Measurements from ENCODE around the gene CFAP65.

The CFAP65 gene

DNA sequence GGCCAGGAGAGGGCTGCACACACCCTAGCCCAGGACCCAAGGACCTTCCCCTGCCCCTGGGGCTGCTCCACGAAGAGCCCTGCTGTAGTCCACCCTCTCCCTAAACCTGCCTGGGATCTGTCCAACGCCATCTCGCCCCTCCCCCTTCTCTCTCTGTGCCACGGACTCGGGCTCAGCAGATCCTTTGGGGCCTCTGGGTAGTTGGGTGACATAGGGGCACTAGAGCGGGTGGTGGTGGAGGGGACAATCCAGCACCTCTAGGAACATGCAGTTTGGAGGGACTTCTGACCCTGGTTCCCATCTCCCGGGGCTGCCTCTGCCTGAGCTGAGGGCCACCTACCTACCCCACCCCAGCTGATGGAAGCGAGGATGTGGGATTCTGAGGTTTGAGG, 40.8 kb downstream of the CFAP65 start:
- Histone ChIP-seq H3K4me1 (ENCODE audit: control insufficient read depth in 2 of 2, insufficient read depth in 2 of 2, low read length in 2 of 2) (peaks cover 24 to 43% of the 10 kb centered on the region in 2 donors), H3K27me3 (ENCODE audit: control insufficient read depth in 2 of 2, insufficient read depth in 2 of 2, low read length in 2 of 2) (peaks cover 22% of the 10 kb centered on the region in 2 donors), H3K4me3 (ENCODE audit: low read length in 2 of 2) (peak overlapping the region; percentile 68 to 73), H3K36me3 (ENCODE audit: control insufficient read depth in 2 of 2, insufficient read depth in 2 of 2, low read length in 2 of 2) (no peaks in the 10 kb centered on the region), H3K9ac (ENCODE audit: low read depth in 1 of 2, low read length in 2 of 2) (peak overlapping the region; percentile 70 to 84), H3K9me3 (ENCODE audit: control insufficient read depth in 2 of 2, low read length in 2 of 2) (no peaks in the 10 kb centered on the region), H3K27ac (ENCODE audit: low read depth in 2 of 2, low read length in 2 of 2) (peak overlapping the region; percentile 88 to 95)

DNA sequence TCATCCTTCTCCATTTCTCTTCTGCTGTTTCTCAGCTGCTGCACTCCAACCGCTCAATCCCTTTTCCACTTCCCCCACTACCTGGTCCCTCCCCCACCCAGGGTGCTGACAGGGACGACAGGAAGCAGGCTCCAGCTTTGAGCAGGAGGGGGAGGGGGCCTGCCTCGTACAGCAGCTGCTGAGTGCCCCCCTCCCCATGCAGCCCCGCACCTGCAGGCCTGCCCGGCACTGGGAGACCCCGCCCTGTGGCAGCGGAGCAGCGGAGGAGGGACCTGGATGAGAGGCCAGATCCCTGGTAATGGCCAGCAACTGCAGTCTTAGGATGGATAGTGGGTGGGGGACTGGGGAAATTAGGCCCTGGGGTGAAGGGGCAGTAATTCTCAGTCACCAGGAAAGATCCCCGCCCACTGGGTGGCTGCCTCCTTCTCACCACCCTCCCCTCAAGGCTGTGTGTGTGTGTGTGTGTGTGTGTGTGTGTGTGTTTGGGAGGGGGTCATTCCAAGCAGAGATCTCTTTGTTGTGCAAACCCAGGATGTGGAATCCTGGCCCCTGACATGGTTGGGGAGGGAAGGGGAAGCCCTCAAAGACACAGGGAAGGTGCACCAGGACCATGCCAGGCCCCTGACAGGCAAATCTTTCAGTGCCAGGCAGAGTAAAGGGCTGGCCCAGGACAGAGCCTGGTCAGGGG, 41.3 kb downstream of the CFAP65 start:
- Histone ChIP-seq H3K27ac (ENCODE audit: low read depth in 2 of 2, low read length in 2 of 2) (peak overlapping the region; percentile 88 to 95), H3K27me3 (ENCODE audit: control insufficient read depth in 2 of 2, insufficient read depth in 2 of 2, low read length in 2 of 2) (peaks cover 27 to 28% of the 10 kb centered on the region in 2 donors), H3K9me3 (ENCODE audit: control insufficient read depth in 2 of 2, low read length in 2 of 2) (no peaks in the 10 kb centered on the region), H3K4me3 (ENCODE audit: low read length in 2 of 2) (peak overlapping the region; percentile 68 to 73), H3K36me3 (ENCODE audit: control insufficient read depth in 2 of 2, insufficient read depth in 2 of 2, low read length in 2 of 2) (no peaks in the 10 kb centered on the region), H3K9ac (ENCODE audit: low read depth in 1 of 2, low read length in 2 of 2) (peak overlapping the region in 1 of 2 donors; percentile 84), H3K4me1 (ENCODE audit: control insufficient read depth in 2 of 2, insufficient read depth in 2 of 2, low read length in 2 of 2) (peaks cover 24 to 43% of the 10 kb centered on the region in 2 donors)

DNA sequence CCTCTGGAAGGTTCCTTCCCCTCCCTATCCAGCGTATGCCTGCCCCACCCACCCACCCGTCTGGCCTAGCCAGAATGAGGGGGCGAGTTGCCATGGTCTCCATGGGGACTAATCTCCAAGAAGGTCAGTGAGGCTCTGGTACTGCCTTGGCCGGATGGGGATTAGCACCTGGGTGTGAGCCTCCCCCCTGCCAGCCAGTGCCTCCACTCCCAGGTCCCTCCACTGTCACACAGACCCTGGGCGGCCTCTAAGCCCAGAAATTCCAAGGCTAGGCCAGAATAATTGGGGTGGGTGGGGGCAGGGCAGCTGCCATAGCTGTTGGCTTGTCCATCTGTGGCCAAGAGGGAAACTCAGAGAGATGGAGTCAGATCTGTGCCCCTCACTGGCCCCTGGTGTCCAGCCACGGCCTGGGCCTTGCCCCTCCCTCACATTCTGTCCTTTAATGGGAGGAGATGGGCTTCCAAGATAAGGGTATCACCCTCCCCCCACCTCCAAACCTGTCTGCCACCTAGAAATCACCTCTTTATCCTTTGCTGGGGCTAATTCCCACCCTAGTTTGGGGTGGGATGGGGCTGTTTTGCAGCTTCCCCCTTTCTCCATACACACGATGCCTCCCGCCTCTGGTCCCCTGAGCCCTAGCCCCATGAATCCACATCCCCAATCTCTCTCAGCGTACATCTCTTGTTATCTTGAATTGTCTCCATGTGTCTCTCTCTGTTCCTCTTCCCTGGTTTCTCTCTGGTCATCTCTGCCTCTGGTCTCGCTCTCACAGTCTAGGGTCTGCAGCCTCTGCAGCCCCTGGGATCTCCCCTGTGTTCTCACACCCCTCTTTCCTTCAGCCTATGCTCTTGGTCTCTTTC, 42.1 kb downstream of the CFAP65 start:
- peaks cover 24 to 43% of the 10 kb centered on the region in 2 donors for H3K4me1 ChIP-seq (ENCODE audit: control insufficient read depth in 2 of 2, insufficient read depth in 2 of 2, low read length in 2 of 2)
- H3K36me3 ChIP-seq (ENCODE audit: control insufficient read depth in 2 of 2, insufficient read depth in 2 of 2, low read length in 2 of 2) = no peaks in the 10 kb centered on the region
- no peaks in the 10 kb centered on the region for H3K9me3 ChIP-seq (ENCODE audit: control insufficient read depth in 2 of 2, low read length in 2 of 2)
- no peak overlapping the region for H3K4me3 ChIP-seq (ENCODE audit: low read length in 2 of 2)
- H3K9ac ChIP-seq (ENCODE audit: low read depth in 1 of 2, low read length in 2 of 2) = no peak overlapping the region
- no peak overlapping the region for H3K27ac ChIP-seq (ENCODE audit: low read depth in 2 of 2, low read length in 2 of 2)
- peaks cover 30 to 33% of the 10 kb centered on the region in 2 donors for H3K27me3 ChIP-seq (ENCODE audit: control insufficient read depth in 2 of 2, insufficient read depth in 2 of 2, low read length in 2 of 2)

DNA sequence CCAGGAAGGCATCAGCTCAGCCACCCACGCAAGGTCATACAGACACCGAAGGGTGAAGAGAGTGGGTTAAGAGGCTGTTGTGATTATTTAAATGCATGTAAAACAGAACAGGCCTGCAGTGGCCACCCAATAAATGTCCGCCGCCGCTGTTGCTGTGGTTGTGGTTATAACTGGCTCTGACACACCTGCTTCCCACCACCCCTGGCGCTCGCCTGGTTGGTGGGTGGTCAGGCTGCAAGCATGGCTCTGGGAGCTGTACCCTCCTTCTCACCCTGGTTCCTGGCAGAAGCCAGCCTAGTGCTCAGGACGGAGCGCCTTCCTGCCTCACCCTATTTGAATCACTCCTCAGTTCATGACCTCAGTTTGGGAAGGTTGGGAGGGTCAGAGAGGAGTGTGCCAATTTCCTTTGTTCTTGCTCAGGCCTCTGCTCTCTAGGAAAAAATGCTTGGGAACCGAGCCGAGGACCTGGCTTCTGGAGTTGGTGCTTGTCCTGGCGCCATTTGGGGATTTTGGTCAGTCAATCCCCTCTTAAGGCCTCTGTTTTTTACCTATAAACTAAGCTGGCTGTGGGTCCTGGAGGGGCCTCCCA, 42.8 kb downstream of the CFAP65 start:
- Histone ChIP-seq H3K4me1 (ENCODE audit: control insufficient read depth in 2 of 2, insufficient read depth in 2 of 2, low read length in 2 of 2) (peaks cover 30 to 50% of the 10 kb centered on the region in 2 donors), H3K27ac (ENCODE audit: low read depth in 2 of 2, low read length in 2 of 2) (peak overlapping the region in 1 of 2 donors; percentile 39), H3K4me3 (ENCODE audit: low read length in 2 of 2) (no peak overlapping the region), H3K9me3 (ENCODE audit: control insufficient read depth in 2 of 2, low read length in 2 of 2) (no peaks in the 10 kb centered on the region), H3K27me3 (ENCODE audit: control insufficient read depth in 2 of 2, insufficient read depth in 2 of 2, low read length in 2 of 2) (peaks cover 31 to 33% of the 10 kb centered on the region in 2 donors), H3K9ac (ENCODE audit: low read depth in 1 of 2, low read length in 2 of 2) (no peak overlapping the region), H3K36me3 (ENCODE audit: control insufficient read depth in 2 of 2, insufficient read depth in 2 of 2, low read length in 2 of 2) (no peaks in the 10 kb centered on the region)

DNA sequence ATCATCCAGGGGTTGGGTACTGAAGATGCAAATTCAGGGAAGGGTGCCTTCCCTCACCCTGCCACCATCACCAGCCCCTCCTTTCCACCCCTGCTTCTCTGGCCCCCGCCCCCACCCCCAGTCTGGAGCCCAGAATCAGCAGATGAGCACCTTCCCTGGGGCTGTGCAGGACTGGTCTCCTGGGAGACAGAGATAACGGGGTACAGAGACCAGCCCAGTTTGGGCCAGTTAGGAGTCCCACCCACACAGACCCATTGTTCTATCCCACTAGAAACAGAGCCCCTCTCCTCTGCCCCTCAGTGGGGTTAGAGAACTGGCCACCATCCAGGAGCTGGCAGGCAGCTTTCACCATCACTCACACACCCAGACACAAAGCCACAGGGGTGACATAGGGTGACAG, 43.6 kb downstream of the CFAP65 start:
- peak overlapping the region in 1 of 2 donors; percentile 16 for H3K27ac ChIP-seq (ENCODE audit: low read depth in 2 of 2, low read length in 2 of 2)
- H3K4me1 ChIP-seq (ENCODE audit: control insufficient read depth in 2 of 2, insufficient read depth in 2 of 2, low read length in 2 of 2) = peaks cover 29 to 50% of the 10 kb centered on the region in 2 donors
- H3K9me3 ChIP-seq (ENCODE audit: control insufficient read depth in 2 of 2, low read length in 2 of 2) = no peaks in the 10 kb centered on the region
- peaks cover 30 to 36% of the 10 kb centered on the region in 2 donors for H3K27me3 ChIP-seq (ENCODE audit: control insufficient read depth in 2 of 2, insufficient read depth in 2 of 2, low read length in 2 of 2)
- no peak overlapping the region for H3K4me3 ChIP-seq (ENCODE audit: low read length in 2 of 2)
- no peaks in the 10 kb centered on the region for H3K36me3 ChIP-seq (ENCODE audit: control insufficient read depth in 2 of 2, insufficient read depth in 2 of 2, low read length in 2 of 2)
- no peak overlapping the region for H3K9ac ChIP-seq (ENCODE audit: low read depth in 1 of 2, low read length in 2 of 2)

DNA sequence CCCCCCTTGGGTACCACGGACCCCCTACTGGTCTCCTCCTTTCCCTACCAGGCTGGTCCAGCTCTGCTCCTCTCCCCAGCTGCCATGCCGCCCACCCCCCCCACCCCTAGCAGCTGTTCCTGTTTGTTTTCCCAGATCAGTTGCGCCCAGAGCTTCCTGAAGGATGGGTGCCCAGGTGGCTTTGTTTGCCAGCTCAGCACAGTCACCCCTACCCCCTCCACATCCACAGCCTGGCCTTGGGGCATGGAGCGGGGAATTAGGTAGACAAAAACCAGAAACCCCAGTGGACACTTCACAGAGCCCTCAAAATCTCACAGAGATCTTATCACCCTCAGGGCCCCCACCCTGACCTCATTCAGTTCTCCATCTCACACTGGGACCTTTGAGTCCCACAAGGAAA, 44.4 kb downstream of the CFAP65 start:
- peaks cover 35 to 41% of the 10 kb centered on the region in 2 donors for H3K27me3 ChIP-seq (ENCODE audit: control insufficient read depth in 2 of 2, insufficient read depth in 2 of 2, low read length in 2 of 2)
- peak overlapping the region in 1 of 2 donors; percentile 65 for H3K4me3 ChIP-seq (ENCODE audit: low read length in 2 of 2)
- peak overlapping the region; percentile 29 to 83 for H3K27ac ChIP-seq (ENCODE audit: low read depth in 2 of 2, low read length in 2 of 2)
- H3K4me1 ChIP-seq (ENCODE audit: control insufficient read depth in 2 of 2, insufficient read depth in 2 of 2, low read length in 2 of 2) = peaks cover 22 to 43% of the 10 kb centered on the region in 2 donors
- H3K9ac ChIP-seq (ENCODE audit: low read depth in 1 of 2, low read length in 2 of 2) = peak overlapping the region in 1 of 2 donors; percentile 81
- H3K36me3 ChIP-seq (ENCODE audit: control insufficient read depth in 2 of 2, insufficient read depth in 2 of 2, low read length in 2 of 2) = no peaks in the 10 kb centered on the region
- H3K9me3 ChIP-seq (ENCODE audit: control insufficient read depth in 2 of 2, low read length in 2 of 2) = no peaks in the 10 kb centered on the region

DNA sequence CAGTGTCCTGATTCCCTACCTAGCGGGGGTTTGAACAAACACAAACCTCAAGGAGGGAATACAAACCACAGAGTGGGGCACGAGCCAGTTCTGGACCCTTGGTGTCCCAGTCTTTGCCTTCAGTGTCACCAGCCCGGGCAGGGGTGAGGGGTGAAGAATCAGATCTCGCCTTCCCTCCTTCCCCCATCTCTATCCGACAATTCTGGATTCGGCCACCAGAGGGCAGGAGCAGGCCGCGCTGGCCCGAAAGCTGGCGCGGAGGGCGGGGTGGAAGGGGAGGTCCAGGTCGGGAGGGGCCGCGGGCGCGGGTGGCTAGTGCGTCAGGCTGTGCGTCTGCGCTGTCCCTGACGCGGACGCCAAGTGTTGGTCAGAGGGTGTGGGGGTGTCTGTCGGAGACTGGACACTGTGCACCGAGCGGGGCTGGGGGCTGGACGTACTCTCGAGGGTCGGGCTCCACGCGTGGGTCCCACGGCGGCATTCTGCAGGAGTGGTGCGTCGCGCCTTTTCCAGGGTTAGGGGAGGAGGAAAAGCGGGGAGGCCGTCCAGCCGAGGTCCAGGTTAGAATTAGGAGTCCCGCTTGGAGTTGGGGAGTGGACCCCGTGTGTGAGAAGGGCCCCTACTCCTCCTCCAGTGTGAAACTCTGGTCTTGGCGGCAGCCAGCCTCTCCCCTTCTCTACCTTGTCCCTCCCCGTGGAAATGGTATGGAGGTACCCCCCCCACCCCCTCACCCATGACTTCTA, 45.2 kb downstream of the CFAP65 start:
- H3K4me3 ChIP-seq (ENCODE audit: low read length in 2 of 2) = peak overlapping the region; percentile 50 to 65
- H3K9me3 ChIP-seq (ENCODE audit: control insufficient read depth in 2 of 2, low read length in 2 of 2) = no peaks in the 10 kb centered on the region
- H3K9ac ChIP-seq (ENCODE audit: low read depth in 1 of 2, low read length in 2 of 2) = peak overlapping the region; percentile 43 to 81
- peaks cover 16 to 39% of the 10 kb centered on the region in 2 donors for H3K4me1 ChIP-seq (ENCODE audit: control insufficient read depth in 2 of 2, insufficient read depth in 2 of 2, low read length in 2 of 2)
- H3K27me3 ChIP-seq (ENCODE audit: control insufficient read depth in 2 of 2, insufficient read depth in 2 of 2, low read length in 2 of 2) = peaks cover 42 to 49% of the 10 kb centered on the region in 2 donors
- peak overlapping the region; percentile 29 to 83 for H3K27ac ChIP-seq (ENCODE audit: low read depth in 2 of 2, low read length in 2 of 2)
- no peaks in the 10 kb centered on the region for H3K36me3 ChIP-seq (ENCODE audit: control insufficient read depth in 2 of 2, insufficient read depth in 2 of 2, low read length in 2 of 2)

DNA sequence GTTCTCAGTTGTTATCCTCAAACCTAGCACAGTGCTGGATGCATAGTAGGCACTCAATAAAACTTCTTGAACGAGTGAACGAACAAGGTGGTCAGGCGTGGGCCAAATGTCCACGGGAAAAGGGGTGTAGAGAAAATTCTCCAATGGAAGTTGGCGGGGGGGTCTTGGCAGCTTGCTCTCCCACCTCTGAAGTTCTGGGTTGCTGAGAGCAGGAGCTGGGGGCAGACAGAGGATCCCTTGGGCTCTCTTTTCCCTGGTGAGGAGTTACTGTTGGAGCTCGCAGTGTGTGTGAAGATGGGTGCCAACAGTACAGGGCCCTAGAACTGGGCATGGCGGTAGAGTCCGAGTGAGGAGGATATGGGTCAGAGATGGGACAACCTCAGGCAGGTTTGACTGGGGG, 45.8 kb downstream of the CFAP65 start:
- H3K9ac ChIP-seq (ENCODE audit: low read depth in 1 of 2, low read length in 2 of 2) = no peak overlapping the region
- no peak overlapping the region for H3K4me3 ChIP-seq (ENCODE audit: low read length in 2 of 2)
- H3K36me3 ChIP-seq (ENCODE audit: control insufficient read depth in 2 of 2, insufficient read depth in 2 of 2, low read length in 2 of 2) = no peaks in the 10 kb centered on the region
- no peak overlapping the region for H3K27ac ChIP-seq (ENCODE audit: low read depth in 2 of 2, low read length in 2 of 2)
- H3K9me3 ChIP-seq (ENCODE audit: control insufficient read depth in 2 of 2, low read length in 2 of 2) = no peaks in the 10 kb centered on the region
- H3K27me3 ChIP-seq (ENCODE audit: control insufficient read depth in 2 of 2, insufficient read depth in 2 of 2, low read length in 2 of 2) = peaks cover 48 to 55% of the 10 kb centered on the region in 2 donors
- H3K4me1 ChIP-seq (ENCODE audit: control insufficient read depth in 2 of 2, insufficient read depth in 2 of 2, low read length in 2 of 2) = peaks cover 14 to 33% of the 10 kb centered on the region in 2 donors

DNA sequence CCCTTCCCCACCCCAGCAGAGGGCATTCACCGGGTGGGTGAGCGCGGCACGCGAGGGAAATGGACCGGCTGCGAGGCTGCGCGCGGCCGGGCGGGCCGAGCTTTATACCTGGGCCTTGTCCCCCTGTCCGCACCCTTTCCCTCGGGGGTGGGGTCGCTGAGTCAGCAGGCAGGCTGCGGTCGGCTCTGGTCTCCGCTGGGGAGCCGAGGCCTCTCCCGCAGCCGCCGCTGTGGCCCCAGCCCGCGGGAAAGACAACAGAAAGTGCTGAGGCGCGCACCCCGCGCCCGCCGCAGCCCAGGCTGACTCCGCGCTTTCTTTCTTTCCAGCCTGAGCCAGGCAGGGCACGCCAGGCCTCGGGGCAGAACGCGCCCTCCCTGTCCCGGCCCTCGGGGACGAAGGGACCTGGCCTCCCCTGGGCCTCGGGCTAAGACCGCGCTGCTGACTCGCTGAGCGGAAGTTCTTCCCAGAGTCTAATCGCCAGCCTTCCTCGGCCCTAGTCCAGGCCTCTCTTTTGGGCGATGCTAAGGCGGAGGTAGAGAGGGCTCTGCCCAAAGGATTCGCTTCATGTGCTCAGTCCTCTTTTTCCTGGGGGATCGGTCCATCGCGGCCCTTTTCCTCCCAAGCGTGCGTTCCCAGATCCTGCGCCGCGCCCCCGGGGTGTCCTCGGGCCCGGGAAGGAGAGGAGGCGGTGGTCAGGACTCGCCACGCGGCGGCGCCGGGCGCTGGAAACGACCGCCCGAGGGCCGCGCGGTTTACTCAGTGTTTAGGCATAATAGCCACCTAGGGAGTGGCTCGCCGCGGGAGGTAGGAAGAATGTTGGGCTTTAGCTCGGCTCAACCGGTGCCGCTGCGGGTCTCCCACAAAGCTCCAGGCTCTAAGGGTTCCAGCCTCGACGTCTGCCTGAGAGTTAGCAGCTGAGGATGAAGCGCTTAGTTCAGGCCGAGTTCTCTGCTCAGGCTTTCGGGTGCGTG, 47.7 kb downstream of the CFAP65 start, which contains the start of gene CRYBA2:
TSS of gene CRYBA2 (minus strand) at position 78 of the 971 bp plus-strand sequence. CDS start 246 bp downstream, outside the sequence.
- H3K9me3 ChIP-seq (ENCODE audit: control insufficient read depth in 2 of 2, low read length in 2 of 2) = no peaks in the 10 kb centered on the region
- H3K9ac ChIP-seq (ENCODE audit: low read depth in 1 of 2, low read length in 2 of 2) = peak within 1 kb of the TSS in 1 of 2 donors; percentile 27
- H3K27ac ChIP-seq (ENCODE audit: low read depth in 2 of 2, low read length in 2 of 2) = no peak within 1 kb of the TSS
- H3K27me3 ChIP-seq (ENCODE audit: control insufficient read depth in 2 of 2, insufficient read depth in 2 of 2, low read length in 2 of 2) = peaks cover 66 to 71% of the 10 kb centered on the region in 2 donors
- H3K36me3 ChIP-seq (ENCODE audit: control insufficient read depth in 2 of 2, insufficient read depth in 2 of 2, low read length in 2 of 2) = no peaks in the 10 kb centered on the region
- peaks cover 14 to 28% of the 10 kb centered on the region in 2 donors for H3K4me1 ChIP-seq (ENCODE audit: control insufficient read depth in 2 of 2, insufficient read depth in 2 of 2, low read length in 2 of 2)
- H3K4me3 ChIP-seq (ENCODE audit: low read length in 2 of 2) = peak within 1 kb of the TSS in 1 of 2 donors; percentile 43

Data from mucosa of rectum (tissue), 2 donors.